Mucosa of gallbladder (tissue), 1 donor: ENCODE data around the gene TP53INP2. TPM values are rescaled to one million over a fixed set of nuclear protein-coding genes. Genes with fewer than 3 reads are reported as not detected.
"Not testable (repeated sequence)": the region's sequence is repeated elsewhere in the genome, so short reads cannot be mapped to it uniquely, and the experiment has no call there.

Experiments
- DNase-seq: peaks from one replicate; pipeline ENCODE4 v3.0.0-alpha.2; 2020; ENCODE audit warnings: low spot score
- total RNA-seq: library from RNA; stranded (reverse); gene quantifications from one replicate; pipeline ENCODE4 v1.2.1, GENCODE V29; 2021
- donor health status: DM: no; HTN: no; CAD: no.

TP53INP2 gene
- total RNA-seq, 1 donor from 2014 or later: 59.1 TPM

GRCh38 chr20:34720266-34720665 is 16.1 kb downstream of the TP53INP2 start:
- DNase-seq: no peak

- not testable (repeated sequence) for DNase-seq
Observed at GRCh38 chr20:34722560-34722959, 18.4 kb downstream of the TP53INP2 start.

DNA sequence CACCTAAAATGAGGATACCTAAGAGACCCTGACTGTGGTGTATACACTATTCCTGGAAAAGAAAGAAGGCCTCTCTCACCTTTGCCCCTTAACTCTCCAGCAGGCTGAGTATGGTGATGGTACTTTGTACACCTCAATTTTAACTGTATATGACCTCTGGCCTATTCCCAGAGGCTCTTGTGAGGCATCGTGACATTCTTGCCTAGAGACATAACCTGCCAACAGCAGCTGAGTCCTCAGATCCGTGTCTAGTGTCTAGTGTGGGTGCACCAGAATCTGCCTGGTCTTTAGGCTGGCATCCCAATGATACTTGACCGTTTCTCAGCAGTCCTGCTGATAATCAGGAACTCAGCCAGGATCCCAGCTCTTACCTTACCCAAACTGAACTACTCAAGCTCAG is 20.0 kb downstream of the TP53INP2 start:
- no peak for DNase-seq

- DNase-seq: no peak
Observed at GRCh38 chr20:34729416-34729815, 25.3 kb downstream of the TP53INP2 start.

DNA sequence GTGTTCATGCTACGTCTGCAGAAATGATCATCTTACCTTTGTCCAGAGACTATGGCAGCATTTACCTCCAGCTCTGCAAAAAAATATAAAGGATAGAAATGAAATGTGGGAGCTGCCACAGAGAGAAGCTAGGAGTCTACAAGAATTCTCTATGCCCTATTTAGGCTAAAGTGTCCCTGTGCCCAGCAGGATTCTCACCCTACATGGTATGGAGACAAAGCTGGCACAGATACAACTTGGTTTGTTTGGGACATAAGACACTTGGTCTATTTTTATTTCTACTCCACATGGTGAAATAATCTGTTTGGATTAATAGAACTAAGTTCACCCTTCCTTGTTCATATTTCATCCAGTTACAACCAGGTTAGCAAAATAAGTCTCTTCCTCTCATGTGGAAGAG is 28.4 kb downstream of the TP53INP2 start:
- no peak for DNase-seq

- no peak for DNase-seq
Observed at GRCh38 chr20:34736106-34736735, 32.1 kb downstream of the TP53INP2 start.

DNA sequence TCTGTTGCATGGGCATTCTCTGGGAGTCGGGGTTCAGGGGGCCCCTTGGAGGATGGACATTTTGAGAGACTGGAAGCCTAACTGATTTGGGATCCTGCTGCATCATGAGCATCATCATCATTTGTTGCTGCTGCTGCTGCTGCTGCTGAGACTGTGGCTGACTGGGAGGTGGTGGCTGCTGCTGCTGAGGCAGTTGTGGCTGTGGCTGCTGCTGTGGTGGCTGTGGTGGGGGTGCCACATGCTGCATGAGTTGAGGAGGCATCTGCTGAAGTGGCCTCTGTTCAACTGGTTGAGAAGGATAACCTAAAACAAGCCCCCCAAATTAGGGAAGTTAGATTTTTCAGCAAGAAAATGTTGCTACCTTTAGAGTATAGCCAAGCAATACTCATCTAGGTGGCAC is 38.9 kb downstream of the TP53INP2 start:
- no peak for DNase-seq

DNA sequence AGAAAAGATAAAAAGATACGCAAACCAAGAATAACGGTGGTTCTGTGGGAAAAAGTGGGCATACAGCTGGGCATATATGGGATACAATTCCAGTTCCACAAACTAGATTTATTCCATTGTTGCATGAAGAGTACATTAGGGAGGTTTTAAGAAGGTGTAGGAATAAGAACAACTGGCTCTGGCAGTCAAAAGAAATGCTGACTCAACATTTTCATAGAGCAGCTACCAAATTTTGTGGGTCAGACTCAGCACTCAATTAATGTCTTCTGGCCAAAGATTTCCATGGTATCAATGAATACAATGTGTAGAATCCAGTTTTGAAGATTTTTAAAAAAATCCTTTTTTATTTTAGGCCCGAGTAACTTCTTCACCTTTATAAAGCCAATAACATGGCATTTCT is 40.2 kb downstream of the TP53INP2 start:
- DNase-seq: no peak

- no peak for DNase-seq
Observed at GRCh38 chr20:34744847-34745246, 40.7 kb downstream of the TP53INP2 start.

DNA sequence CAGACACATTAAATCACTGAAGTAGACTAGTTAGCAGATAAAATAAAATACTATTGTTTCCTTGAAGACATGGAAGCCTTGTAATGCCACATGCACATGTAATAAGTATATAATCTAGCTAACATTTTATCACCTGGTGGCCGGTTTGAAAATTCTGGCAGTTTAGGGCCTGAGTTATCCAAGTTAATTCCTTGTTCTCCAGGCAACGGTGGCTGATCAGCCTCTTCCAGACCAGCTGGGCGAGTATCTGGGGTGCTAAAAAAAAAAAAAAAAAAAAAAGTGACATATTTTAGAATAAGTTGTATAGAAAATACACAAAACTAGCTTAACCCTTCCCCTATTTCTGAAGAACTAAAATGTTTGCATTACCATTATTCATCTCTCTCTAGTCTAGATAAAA is 42.5 kb downstream of the TP53INP2 start:
- no peak for DNase-seq

DNA sequence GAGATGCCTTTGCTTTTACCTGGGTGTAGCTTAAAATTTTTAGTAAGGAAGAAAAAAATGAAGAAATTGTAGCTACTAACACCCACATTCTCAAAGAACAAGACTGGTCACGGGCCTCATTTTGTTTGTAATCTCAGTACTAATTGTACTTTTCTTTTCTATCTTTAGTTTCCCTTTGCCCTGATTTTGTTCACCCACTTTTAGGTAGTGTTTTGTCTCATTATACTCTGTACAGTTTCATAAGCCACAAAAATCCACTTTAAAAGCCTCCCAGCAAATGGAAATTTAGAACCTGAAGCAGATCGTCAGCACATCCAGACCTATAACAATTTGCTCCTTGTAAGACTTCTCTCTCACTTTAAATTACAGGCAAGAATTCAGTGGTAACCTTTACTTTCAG is 43.3 kb downstream of the TP53INP2 start:
- DNase-seq: no peak

DNA sequence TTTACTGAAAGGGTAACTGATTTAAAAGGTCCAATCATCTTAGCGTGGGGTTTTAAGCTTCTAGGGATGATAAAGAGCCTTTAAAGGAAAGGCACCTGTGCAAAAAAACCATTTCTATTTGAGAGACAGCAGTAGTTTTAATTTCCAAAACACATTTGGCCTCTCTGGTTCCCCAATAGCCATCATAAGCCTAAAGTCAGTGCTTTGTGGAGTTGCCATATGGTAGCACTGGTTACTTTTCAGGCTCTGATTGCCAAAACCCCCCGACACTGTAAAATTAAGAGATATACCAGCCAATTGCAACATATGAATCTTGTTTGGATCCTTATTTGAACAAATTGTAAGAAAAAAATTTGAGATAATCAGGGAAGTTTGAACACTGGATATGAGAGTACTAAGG is 44.6 kb downstream of the TP53INP2 start:
- no peak for DNase-seq

- no peak for DNase-seq
Observed at GRCh38 chr20:34750484-34750883, 46.3 kb downstream of the TP53INP2 start.

GRCh38 chr20:34751453-34751852 is 47.3 kb downstream of the TP53INP2 start:
- no peak for DNase-seq

DNA sequence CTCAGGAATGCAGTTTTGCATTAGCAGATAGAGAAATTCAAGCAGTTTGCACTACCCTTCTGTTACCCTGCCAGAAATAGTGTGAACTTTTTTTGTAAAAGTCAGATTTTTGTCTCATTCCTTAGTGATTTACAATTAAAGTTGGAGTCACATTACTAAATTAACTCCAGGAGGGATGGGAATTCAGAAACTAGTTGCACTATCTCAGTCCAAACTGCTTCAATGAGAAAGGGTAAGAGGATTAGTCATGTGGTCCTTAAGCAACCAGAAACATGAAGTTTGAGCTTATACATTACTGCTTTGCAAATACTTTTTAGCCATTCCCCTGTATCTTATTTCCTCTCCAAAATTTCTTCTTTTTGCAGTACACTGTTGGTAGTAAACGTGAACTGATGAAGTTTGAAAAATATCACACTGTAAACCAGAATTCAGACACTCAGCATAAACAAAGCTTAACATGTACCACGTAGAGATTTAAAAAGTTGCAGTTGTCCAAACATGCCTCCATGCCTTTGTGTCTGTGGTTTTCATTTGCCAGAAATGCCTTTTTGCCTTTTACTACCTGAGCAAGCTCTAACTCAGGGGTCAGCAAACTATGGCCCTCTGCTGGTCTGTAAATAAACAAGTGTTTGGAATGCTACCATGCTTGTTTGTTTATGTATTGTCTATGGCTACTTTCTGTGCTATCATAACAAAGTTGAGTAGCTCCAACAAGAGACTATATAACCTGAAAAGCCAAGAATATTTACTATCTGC is 49.7 kb downstream of the TP53INP2 start:
- no peak for DNase-seq

DNA sequence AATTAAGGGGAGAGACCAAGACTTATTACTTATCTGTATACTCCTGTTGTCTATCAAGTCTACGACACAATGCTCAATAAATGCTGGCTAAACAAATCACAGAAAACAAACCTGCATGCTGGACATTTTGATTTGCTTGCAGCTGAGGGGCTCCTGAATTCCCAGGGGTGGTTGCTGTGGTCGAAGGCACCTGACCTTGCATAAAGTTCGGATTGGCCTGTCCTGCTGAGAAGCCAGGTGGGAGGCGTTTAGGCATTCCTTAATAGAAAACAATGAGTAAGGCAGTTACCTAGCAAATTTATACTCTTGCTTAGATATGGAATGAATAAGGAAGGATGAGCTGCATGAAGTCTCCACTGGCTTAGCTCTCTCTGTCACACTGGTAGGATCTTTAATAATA is 50.5 kb downstream of the TP53INP2 start:
- no peak for DNase-seq

- no peak for DNase-seq
Observed at GRCh38 chr20:34755367-34755766, 51.2 kb downstream of the TP53INP2 start.

DNA sequence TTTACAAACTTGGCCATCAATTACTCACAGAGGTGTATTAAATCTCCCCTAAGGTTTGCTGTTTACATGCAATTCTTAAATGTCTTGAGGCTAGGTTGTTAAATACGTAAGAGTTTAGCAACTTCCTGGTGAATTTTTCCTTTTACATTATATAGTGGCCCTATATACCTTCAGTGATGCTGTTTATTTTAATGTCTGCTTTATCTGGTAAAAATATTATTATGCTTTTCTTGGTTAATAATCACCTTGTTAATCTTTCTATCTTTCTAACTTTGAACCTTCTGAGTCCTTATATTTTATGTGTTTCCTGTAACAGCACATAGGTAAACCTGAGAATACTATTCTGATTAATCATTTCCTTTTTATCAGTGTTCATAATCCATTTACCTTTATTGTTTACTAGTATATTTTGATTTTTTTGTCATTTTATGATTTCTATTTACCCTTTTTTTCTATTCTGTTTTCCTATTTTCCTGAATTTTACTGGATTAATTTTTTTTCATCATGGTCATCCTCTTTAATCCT is 57.9 kb downstream of the TP53INP2 start:
- no peak for DNase-seq

Other genes starting within 250 kb of the TP53INP2 start
- gene DYNLRB1, start 187.9 kb upstream of the TP53INP2 start, total RNA-seq: 143 TPM
- 94.4 TPM for gene MAP1LC3A, start 145.6 kb upstream of the TP53INP2 start, total RNA-seq
- gene PIGU, start 27.3 kb upstream of the TP53INP2 start, total RNA-seq: 19.1 TPM
- gene NCOA6, start 121.3 kb downstream of the TP53INP2 start, total RNA-seq: 33.5 TPM
- 40.6 TPM for gene GGT7, start 168.5 kb downstream of the TP53INP2 start, total RNA-seq
- 98.1 TPM for gene ACSS2, start 172.3 kb downstream of the TP53INP2 start, total RNA-seq